HT1080 (cell line): ENCODE data around the gene TSPAN9. TPM values are rescaled to one million over a fixed set of nuclear protein-coding genes. Genes with fewer than 3 reads are reported as not detected.

Experiments used
- DNase-seq: peaks from one replicate; pipeline ENCODE4 v3.0.0-alpha.2; 2015; ENCODE audit warnings: low read depth
- total RNA-seq: library from RNA; depleted of rRNA; stranded (reverse); fragments of >200 nt; shearing (Covaris generic); gene quantifications from 2 replicates; pipeline ENCODE4 v1.2.3, GENCODE V29; 2014

TSPAN9 gene
- total RNA-seq, 1 experiment from 2014 or later, result 18.5 TPM

DNA sequence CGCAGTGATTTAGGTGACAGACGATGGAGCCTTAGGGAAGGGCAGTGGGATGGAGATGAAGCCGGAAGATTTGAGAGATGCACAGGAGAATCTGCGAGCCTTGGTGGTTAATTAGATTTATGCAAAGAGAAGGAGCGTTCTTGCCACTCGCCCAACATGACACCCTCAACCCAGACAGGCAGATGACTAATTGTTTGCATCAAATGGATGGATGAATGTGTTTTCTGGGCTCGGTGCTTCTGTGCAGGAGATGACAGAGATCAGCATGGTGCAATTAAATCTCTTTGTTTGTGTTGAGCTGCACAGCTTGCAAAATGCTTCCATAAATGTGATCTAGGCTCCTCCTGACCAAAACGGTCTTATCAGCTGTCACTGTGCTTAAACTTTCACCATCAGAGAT is 211.5 kb downstream of the TSPAN9 start:
- DNase-seq, result no peak

DNA sequence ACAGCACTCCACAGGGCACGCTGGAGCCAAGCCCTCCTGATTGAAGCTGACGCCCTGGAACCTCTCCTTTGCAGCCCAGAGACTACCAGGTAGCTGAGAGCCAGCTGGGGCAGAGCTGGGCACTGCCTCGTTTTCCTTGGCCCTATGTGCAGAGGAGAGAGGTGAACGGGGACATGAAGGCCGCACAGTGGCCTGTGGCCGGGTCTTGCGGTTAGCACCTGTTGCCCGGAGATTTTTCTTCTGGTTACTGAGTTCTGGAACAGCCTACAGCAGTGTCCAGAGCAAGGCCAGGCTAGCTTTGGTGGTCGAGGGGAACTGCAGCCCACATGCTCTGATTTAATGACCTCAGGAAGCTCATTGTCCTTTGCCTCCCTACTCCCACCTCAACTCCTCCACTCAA is 212.5 kb downstream of the TSPAN9 start:
- DNase-seq, result no peak

DNA sequence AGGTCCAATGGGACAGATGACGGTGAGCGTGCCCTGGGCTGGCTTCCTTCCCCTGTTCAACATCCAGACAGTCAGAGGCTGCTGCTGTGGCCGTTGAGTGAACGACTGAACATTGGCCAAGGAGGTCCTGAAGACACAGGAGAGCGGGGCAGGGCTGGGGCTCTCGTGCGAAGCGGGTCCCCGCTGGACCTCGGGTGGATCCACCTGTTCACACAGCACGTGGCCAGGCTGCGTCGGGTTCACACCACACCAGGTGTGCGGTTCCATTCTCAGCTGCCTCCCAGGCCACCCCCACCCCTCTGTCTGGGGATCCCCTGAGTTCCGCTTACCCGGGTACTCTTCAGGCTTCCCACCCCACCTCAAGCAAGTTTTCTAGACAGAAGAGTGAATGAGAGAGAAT is 214.8 kb downstream of the TSPAN9 start:
- DNase-seq, result no peak

DNA sequence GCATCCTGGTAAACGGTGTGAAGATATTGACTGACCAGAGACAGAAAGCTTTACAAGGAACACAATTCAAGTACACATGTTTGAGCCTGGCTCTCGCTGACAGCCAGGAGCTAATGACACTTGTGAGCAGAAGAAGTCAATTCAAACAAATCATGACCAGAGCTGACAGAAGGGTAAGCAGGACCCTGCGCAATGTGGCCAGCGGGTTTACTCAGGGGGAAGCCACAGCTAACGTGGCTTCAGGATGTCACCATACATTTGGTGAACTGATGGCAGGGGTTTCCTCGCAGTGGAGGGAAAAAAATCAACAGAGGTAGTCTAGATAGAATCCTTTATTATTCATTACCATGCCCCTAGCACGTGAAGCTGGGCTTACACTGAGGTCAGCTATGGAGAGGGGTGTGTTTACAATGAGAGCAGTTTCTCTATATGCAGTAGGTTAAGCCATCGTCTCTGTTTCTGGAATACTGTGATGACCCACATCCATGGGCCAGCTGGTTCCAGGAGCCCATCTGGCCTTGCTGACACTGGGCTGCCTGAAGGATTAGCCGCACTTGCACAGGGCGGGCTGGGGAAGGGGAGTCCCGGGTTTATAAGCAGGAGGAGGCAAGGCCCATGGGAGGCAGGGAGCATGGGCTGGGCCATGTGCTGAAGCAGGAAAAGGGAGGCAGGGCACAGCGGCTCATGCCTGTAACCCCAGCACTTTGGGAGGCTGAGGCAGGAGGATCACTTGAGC is 215.7 kb downstream of the TSPAN9 start:
- DNase-seq, result no peak

GRCh38 chr12:3293446-3294161 is 216.4 kb downstream of the TSPAN9 start:
- peak; percentile 71 for DNase-seq

- no peak for DNase-seq
These were observed 217.3 kb downstream of the TSPAN9 start for GRCh38 chr12:3294481-3294911.

DNA sequence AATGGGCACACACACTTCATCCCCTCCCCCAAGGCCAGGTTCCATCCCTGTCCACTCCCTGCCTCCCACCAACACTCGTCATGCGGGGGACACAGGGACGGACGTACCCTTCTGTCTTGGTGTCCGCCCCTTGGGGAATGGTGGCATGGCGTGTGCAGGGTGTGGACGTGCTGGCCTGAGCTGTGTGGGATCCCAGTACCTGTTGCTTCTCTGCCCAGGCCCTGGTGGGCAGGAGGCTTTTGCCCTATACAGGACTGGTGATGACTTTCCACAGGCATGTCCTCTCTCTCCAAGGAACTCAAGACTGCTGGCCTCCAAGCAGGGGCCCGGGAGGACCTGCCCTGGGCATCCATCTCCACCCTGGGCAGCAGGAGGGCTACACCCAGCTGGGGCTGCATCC is 218.0 kb downstream of the TSPAN9 start:
- no peak for DNase-seq

DNA sequence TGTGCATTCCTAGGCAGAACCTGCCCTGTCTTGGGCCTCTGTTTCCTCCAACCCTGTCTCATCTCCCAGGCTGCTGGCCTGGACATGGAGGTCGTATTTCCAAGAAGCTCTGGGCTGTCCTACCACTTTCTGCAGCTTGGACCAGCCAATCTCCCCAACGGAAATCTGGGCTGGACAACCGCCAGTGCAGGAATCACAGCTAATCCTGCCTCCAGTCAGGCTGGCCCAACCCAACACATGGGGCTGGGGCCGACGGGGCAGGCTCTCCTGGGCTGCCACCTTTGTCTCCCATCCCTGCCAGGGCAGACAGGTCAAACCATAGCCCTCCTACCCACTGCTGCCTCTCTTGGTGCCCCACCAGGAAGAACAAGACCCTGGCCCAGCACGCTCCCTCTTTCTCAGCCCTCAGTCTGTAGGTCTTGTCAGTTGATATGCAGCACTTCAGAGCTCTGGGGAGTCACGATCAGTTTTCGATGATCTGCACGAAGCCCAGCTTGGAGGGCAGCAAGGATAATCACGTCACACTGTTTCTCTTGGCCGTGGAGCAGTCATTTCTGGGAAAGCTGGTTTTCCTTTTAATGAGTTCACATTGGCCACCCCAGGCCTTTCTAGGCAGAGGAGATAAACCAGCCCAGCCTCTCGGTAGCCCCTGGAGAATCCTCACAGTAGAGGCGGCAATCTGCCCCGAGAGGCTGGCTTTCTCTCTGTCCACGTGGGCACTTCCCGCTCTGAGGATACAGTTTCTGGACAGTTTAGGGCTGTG is 218.6 kb downstream of the TSPAN9 start:
- DNase-seq, result peak; percentile 30

- no peak for DNase-seq
These were observed 219.2 kb downstream of the TSPAN9 start for GRCh38 chr12:3296409-3296701.

DNA sequence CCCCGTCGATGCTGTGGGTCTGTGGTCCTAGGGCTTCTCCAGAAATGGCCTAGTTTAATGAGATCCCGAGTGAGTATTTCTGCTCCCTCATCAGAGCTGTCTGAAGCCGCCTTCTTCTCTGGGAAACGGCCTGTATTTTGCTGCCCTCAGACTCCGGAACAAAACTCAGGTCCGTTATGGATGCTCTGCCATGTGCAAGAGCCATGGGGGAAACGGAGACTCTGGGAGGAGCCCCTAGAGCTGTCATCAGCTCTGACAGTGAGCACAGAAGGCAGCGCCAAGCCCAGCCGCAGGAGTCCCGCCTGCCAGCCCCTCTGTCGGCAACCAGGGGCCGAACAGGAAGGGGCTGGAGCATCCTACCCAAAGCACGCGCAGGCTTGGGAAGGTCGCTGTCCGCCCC is 221.4 kb downstream of the TSPAN9 start:
- DNase-seq, result no peak

DNA sequence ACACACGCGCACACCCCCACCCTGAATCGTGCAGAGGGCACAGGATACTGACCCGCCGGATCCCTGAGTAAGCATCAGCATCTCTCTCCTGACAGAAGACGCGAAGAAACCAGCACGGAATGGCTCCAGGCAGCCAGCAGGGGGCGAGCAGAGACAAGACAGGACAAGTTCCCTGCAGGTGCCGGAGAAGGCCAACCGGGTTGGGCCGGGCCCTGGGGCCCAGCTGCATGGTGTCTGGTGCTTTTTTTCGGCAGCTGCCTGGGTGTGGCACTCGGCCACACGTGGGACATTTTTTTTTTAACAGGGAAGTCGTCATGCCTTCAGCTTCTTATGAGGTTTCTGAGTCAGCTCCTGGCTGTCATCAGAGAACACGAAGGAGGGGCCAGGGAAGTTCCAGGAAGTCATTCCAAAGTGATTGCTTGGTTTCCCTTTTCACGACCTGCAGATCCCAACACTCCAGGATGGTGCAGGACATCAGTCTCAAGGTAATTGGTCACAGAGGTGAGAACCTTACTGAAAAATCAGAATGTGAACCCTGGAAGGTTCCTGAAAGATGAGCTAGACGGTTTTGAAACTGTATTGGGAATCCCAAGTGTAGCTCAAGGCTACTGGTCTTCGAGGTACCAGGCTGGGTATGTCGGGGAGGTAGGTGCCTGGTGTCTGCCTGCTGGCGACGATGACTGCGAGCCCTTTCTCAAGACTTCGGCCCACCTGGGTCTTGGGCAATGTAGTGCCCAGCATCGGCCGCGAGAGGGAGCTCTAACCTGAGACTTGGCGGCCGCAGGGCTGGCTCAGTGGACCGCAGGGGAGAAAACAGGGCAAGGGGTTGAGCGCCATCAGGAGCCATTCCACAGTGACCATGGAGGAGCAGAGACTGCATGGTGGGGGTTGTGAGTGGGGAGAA is 223.0 kb downstream of the TSPAN9 start:
- DNase-seq, result peak; percentile 100

DNA sequence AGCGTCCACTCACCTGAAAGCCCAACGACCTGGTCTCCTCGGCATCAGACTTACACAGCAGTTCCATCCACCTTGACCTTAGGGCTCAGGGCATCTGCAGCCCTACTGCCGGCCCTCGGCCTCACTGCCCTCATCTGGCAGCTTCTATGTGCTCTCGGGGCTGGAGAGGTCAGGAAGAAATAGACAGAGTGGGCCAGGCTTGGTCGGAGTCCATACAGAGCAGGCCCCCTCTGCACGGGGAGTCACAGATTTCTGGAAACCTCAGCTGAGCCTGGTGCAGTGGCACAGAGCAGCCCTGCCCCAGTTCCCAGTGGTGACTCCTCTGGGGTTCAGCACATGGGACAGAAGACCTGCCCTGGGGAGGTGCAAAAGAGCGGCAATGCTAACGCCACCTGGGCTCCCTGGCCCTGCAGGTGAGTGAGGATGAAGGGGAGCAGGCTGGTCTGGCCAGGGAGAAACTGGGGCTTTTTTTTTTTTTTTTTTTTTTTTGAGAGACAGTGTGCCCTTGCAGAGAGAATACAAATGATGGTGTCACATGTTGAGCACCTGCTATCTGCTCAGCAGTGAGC is 223.7 kb downstream of the TSPAN9 start:
- no peak for DNase-seq

- DNase-seq, result no peak
These were observed 225.3 kb downstream of the TSPAN9 start for GRCh38 chr12:3302401-3303041.

DNA sequence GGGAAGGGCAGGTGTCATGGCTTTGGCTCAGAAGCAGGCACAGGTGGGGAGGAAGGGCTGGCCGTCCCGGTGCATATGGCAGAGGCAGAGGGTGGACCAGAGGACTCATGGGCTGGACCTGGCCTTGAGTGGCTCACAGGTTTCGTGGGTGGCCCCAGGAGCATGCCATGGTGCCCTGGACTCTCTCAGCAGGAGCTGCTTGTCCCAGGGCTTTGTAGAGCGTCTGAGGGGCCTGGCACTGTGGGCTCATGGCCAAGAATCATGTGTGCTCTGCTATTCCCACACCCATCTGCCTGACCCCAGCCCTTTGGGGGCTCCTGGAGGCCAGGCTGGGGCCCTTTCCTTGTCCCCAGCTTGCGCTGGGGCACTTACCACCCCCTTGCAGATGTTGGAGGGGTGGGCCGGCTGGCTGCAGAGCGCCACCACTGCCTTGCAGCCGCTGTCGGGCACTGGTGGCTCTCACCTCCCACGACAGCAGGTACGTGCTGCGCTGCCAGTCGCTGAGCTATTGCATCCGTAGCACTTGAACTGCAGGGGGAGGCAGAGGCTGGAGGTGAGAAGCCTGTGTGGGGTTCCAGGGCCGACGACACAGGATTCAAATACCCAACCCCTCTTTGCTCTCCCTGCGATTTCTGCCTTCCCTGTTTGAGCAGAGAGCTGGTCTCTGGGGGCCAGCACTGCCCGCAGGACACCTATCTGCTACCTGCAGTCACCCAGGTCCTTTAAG is 226.4 kb downstream of the TSPAN9 start:
- DNase-seq, result no peak

DNA sequence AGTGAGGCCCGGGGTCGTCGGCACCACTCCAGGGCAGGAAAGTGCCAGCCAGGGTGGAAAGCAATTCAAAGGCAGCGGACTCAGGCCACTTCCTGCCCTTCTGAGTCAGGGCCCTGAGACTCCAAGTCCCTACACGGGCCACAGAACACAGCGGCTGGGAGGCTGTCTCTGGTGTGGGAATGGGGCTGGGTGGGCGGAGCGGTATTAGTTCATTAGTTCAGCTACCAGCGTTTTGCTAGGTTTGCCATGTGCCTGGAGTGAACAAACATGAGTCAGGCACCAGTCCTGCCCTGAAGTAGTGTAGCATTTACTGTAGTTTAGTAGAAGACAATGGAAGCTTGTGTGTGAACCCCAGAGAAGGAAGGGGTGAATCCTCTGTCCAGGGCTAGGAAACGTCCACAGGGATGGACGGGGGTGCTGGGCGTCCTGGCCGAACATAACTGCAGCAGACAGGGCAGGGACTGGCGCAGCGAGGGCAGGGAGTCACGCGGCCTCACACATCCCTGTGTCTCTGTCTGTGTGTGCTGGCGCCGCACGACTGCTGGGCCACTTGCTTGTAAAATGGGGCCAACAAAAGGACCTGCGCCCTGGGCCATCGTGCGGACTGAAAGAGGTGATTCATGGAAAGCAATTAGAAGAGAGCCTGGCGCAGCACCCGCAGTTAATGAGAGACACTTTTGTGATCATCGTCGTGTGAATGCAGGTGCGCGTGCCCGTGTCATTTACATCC is 227.4 kb downstream of the TSPAN9 start:
- DNase-seq, result peak; percentile 95

- DNase-seq, result no peak
These were observed 228.3 kb downstream of the TSPAN9 start for GRCh38 chr12:3305464-3305863.

DNA sequence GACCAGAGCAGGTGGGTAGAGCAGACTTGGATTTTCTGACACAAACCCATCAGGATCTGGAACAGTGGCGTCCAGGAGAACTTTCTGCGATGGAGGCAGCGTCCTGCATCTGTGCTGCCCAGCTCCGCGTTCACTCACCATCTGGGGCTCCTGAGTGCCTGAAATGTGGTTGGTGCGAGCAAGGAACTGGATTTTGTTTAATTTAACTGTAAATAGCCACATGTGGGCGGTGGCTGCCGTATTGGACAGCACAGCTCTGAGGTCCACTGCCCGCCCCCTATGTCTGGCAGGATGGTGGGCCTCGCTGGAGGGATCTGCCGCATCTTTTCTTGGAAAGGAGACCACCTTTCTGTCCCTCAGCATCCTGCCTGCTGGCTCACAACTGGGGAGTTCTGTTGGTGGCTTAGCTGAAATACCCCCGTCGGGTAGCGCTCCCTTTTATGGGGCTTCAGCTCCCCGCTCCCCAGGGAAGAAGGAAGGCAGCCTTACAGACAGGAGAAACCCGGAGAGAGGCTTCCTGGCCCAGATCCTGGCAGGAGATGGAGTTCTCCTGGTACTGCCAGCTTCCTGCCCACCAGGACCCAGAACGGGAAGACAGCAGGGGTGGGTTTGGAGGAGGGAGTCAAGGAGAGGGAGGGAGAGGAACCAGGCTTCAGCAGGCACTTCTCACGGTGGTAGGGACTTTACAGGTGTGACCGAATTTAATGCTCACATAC is 228.9 kb downstream of the TSPAN9 start:
- DNase-seq, result no peak

- no peak for DNase-seq
These were observed 230.2 kb downstream of the TSPAN9 start for GRCh38 chr12:3307389-3307788.
